H9 (cell line): ENCODE measurements around the gene GRWD1. TPM values are rescaled to one million over a fixed set of nuclear protein-coding genes. Genes with fewer than 3 reads are reported as not detected.

Experiments
- DNase-seq: peaks from one replicate; pipeline ENCODE4 v3.0.0-alpha.2; 2017
- H2AFZ ChIP-seq: one replicate; pipeline ENCODE4 v1.6.1; 2013; ENCODE audit warnings: mild to moderate bottlenecking, low read length, control low read depth, moderate library complexity
- H2AK5ac ChIP-seq: 2 replicates; pipeline ENCODE4 v1.6.1; 2013; ENCODE audit warnings: low read length, control low read depth, mixed read lengths; ENCODE audit not compliant: insufficient read length
- H2BK120ac ChIP-seq: one replicate; pipeline ENCODE4 v1.6.1; 2013; ENCODE audit warnings: low read depth, mild to moderate bottlenecking, low read length, control low read depth, inconsistent platforms; ENCODE audit not compliant: poor library complexity, severe bottlenecking
- H2BK12ac ChIP-seq: 2 replicates; pipeline ENCODE4 v1.6.1; 2013; ENCODE audit warnings: low read length, control low read depth, mixed read lengths, low read depth; ENCODE audit not compliant: insufficient read length
- H2BK15ac ChIP-seq: 2 replicates; pipeline ENCODE4 v1.6.1; 2013; ENCODE audit warnings: low read depth, low read length, control low read depth
- H2BK20ac ChIP-seq: one replicate; pipeline ENCODE4 v1.6.1; 2013; ENCODE audit warnings: low read depth, mild to moderate bottlenecking, low read length, control low read depth, inconsistent platforms; ENCODE audit not compliant: poor library complexity, severe bottlenecking
- H2BK5ac ChIP-seq: 2 replicates; pipeline ENCODE4 v1.6.1; 2013; ENCODE audit warnings: low read length, control low read depth, mixed read lengths; ENCODE audit not compliant: insufficient read length
- H3K14ac ChIP-seq: 2 replicates; pipeline ENCODE4 v1.6.1; 2013; ENCODE audit warnings: low read length, control low read depth; ENCODE audit not compliant: insufficient read depth
- H3K18ac ChIP-seq: 2 replicates; pipeline ENCODE4 v1.6.1; 2013; ENCODE audit warnings: low read depth, mild to moderate bottlenecking, mixed read lengths, low read length, control low read depth; ENCODE audit not compliant: insufficient read length
- H3K23ac ChIP-seq: 2 replicates; pipeline ENCODE4 v1.6.1; 2013; ENCODE audit warnings: low read length, control low read depth, mixed read lengths, low read depth; ENCODE audit not compliant: insufficient read length
- H3K23me2 ChIP-seq: 2 replicates; pipeline ENCODE4 v1.6.1; 2013; ENCODE audit warnings: low read depth, mild to moderate bottlenecking, mixed read lengths, low read length, control low read depth; ENCODE audit not compliant: insufficient read length, poor library complexity, severe bottlenecking
- H3K27ac ChIP-seq: 2 replicates; pipeline ENCODE4 v1.5.1; 2013; ENCODE audit warnings: low read length, control low read depth, mixed read lengths, low read depth; ENCODE audit not compliant: insufficient read length
- H3K27me3 ChIP-seq: 2 replicates; pipeline ENCODE4 v1.6.1; 2013; ENCODE audit warnings: low read length, control low read depth, inconsistent platforms; ENCODE audit not compliant: insufficient read depth
- H3K4ac ChIP-seq: 2 replicates; pipeline ENCODE4 v1.6.1; 2013; ENCODE audit warnings: low read depth, mild to moderate bottlenecking, control low read depth, inconsistent platforms, low read length, moderate library complexity
- H3K4me1 ChIP-seq: 2 replicates; pipeline ENCODE4 v1.6.1; 2013; ENCODE audit warnings: low read length, control low read depth, inconsistent platforms; ENCODE audit not compliant: insufficient read depth
- H3K4me2 ChIP-seq: 2 replicates; pipeline ENCODE4 v1.6.1; 2013; ENCODE audit warnings: low read length, control low read depth, mixed read lengths; ENCODE audit not compliant: insufficient read length, insufficient read depth
- H3K56ac ChIP-seq: 2 replicates; pipeline ENCODE4 v1.6.1; 2013; ENCODE audit warnings: low read depth, mild to moderate bottlenecking, mixed read lengths, low read length, control low read depth; ENCODE audit not compliant: insufficient read length
- H3K79me1 ChIP-seq: 2 replicates; pipeline ENCODE4 v1.6.1; 2013; ENCODE audit warnings: low read depth, mild to moderate bottlenecking, moderate library complexity, low read length, control low read depth, inconsistent platforms; ENCODE audit not compliant: insufficient read depth, poor library complexity, severe bottlenecking
- H3K79me2 ChIP-seq: 2 replicates; pipeline ENCODE4 v1.6.1; 2013; ENCODE audit warnings: low read length, control low read depth, inconsistent platforms; ENCODE audit not compliant: insufficient read depth
- H3K9ac ChIP-seq: 2 replicates; pipeline ENCODE4 v1.6.1; 2013; ENCODE audit warnings: low read length, control low read depth, mixed read lengths; ENCODE audit not compliant: insufficient read length; ENCODE audit errors: extremely low read depth
- H3K9me3 ChIP-seq: one replicate; pipeline ENCODE4 v1.6.1; 2013; ENCODE audit warnings: low read depth, low read length, inconsistent platforms; ENCODE audit not compliant: control insufficient read depth
- H3T11ph ChIP-seq: one replicate; pipeline ENCODE4 v1.6.1; 2013; ENCODE audit warnings: mild to moderate bottlenecking, low read length, control low read depth, inconsistent platforms
- H4K20me1 ChIP-seq: one replicate; pipeline ENCODE4 v1.6.1; 2013; ENCODE audit not compliant: control insufficient read depth, insufficient read length, insufficient read depth
- H4K5ac ChIP-seq: 2 replicates; pipeline ENCODE4 v1.6.1; 2013; ENCODE audit warnings: low read depth, mild to moderate bottlenecking, mixed read lengths, low read length, control low read depth; ENCODE audit not compliant: insufficient read length
- H4K8ac ChIP-seq: replicated peaks from 2 replicates; pipeline ENCODE4 v1.6.1; 2013; ENCODE audit warnings: low read length, control low read depth, mixed read lengths, low read depth; ENCODE audit not compliant: insufficient read length
- H4K91ac ChIP-seq: 2 replicates; pipeline ENCODE4 v1.6.1; 2013; ENCODE audit warnings: low read depth, mild to moderate bottlenecking, moderate library complexity, mixed read lengths, low read length, control low read depth; ENCODE audit not compliant: insufficient read length
- H3K27ac Mint-ChIP-seq, 3 experiments: 2 replicates in 2 of 3; 3 replicates in 1 of 3; pipeline ENCODE4 v1.8.0; 2020 to 2021; ENCODE audit warnings: mixed read lengths in 3 of 3, mild to moderate bottlenecking in 1 of 3, moderate library complexity in 1 of 3
- H3K27me3 Mint-ChIP-seq: 2 replicates; pipeline ENCODE4 v1.8.0; 2021; ENCODE audit warnings: low read depth, mild to moderate bottlenecking, moderate library complexity, mixed read lengths
- H3K36me3 Mint-ChIP-seq, 3 experiments: 2 replicates in 2 of 3; 3 replicates in 1 of 3; pipeline ENCODE4 v1.8.0; 2020 to 2021; ENCODE audit warnings: low read depth in 3 of 3, mixed read lengths in 3 of 3; ENCODE audit not compliant: insufficient read depth in 1 of 3
- H3K4me1 Mint-ChIP-seq, 2 experiments: 2 replicates each; pipeline ENCODE4 v1.8.0; 2020; ENCODE audit warnings: mixed read lengths in 2 of 2
- H3K4me3 Mint-ChIP-seq, 2 experiments: 2 replicates in 1 of 2; 3 replicates in 1 of 2; pipeline ENCODE4 v1.8.0; 2020 to 2021; ENCODE audit warnings: mild to moderate bottlenecking in 2 of 2, mixed read lengths in 2 of 2, moderate library complexity in 1 of 2
- H3K9me3 Mint-ChIP-seq, 2 experiments: 2 replicates in 1 of 2; 3 replicates in 1 of 2; pipeline ENCODE4 v1.8.0; 2020; ENCODE audit warnings: mild to moderate bottlenecking in 2 of 2, mixed read lengths in 2 of 2, moderate library complexity in 1 of 2
- WGBS: extraction: QIAGEN DNeasy Blood & Tissue Kit; methylation state at CpG from one replicate; pipeline ENCODE4 v1.1.7; 2013; ENCODE audit warnings: missing lambda C conversion rate, low lambda C conversion rate, mixed read lengths; ENCODE audit not compliant: insufficient read length; ENCODE audit errors: extremely low coverage; 5-methylcytosine and 5-hydroxymethylcytosine counted together
- total RNA-seq: library from RNA; stranded (reverse); gene quantifications from 2 replicates; pipeline ENCODE4 v1.2.1, GENCODE V29; 2021
- TF ChIP-seq, protein P1 (sequence below): fragments of 200-600 bp; sonication (generic); conservative IDR thresholded peaks from 3 replicates; pipeline ENCODE4 v1.8.0; 2021; ENCODE audit warnings: antibody characterized with exemption, mild to moderate bottlenecking

The GRWD1 gene
- total RNA-seq, 1 experiment from 2014 or later = 92.0 TPM

DNA sequence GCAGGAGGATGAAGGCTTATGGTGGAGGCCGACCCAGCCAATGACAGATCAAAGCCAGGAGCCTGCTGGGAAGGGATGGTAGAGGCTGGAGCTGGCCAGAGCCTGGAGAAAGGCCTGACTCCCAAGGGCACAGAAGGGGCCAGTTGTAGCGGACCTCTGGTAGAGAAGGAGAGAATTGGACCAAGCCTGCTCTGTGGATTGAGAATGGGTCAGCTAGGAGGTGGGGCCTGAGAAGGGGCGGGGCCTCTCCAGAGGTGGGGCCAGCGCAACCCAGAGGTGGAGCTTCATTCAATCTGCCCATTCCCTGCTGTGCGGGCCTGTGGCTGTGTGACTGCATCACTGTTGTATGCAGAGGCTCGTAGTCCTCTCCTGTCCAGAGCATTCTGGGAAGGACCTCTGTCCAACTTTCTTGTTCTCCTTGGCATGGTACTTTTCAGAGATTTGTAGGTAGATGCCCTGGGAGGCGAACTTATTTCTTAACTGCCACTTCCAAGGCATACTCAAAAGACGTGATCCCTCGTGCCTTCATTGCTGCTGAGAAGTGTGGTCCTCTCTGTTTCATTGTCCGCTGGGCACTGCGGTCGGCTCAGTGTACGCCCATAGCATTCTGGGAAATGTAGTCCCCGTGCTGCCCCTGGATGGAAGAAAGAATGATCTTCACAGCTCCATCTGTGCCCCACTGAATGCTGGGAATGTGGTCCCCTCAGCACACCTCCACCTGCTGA lies 45.6 kb upstream of the GRWD1 start:
- Mint-ChIP-seq H3K27me3 (peaks cover 30% of the 10 kb centered on the region), H3K4me1 (peaks cover 50 to 68% of the 10 kb centered on the region in 2 experiments), H3K4me3 (peak overlapping the region; percentile 64 to 77), H3K36me3 (no peaks in the 10 kb centered on the region; a peak in 1 of 7 replicates), H3K9me3 (no peaks in the 10 kb centered on the region; a peak in 1 of 5 replicates), H3K27ac (peak overlapping the region; percentile 99)
- Histone ChIP-seq H3K4me2 (peak overlapping the region; percentile 47), H2BK20ac (no peak overlapping the region), H3K18ac (peak overlapping the region; percentile 63), H4K91ac (no peak overlapping the region), H3K9ac (peak overlapping the region; percentile 5), H2BK12ac (no peak overlapping the region), H3K23me2 (peaks cover 15% of the 10 kb centered on the region), H3K14ac (peak overlapping the region; percentile 34; the same call in 1 of the 2 replicates), H3K79me1 (no peaks in the 10 kb centered on the region), H3K56ac (no peak overlapping the region), H2BK15ac (no peak overlapping the region), H4K5ac (no peak overlapping the region), H2BK120ac (no peak overlapping the region), H3K4ac (no peak overlapping the region; the same call in 1 of the 2 replicates), H3K27ac (peak overlapping the region; percentile 78), H3K79me2 (no peaks in the 10 kb centered on the region; the same call in 1 of the 2 replicates), H3K4me1 (peaks cover 8% of the 10 kb centered on the region; the same call in 1 of the 2 replicates), H4K8ac (no peak overlapping the region), H3K23ac (no peak overlapping the region), H2BK5ac (no peak overlapping the region), H3T11ph (no peak overlapping the region), H2AFZ (no peak overlapping the region), H3K9me3 (no peaks in the 10 kb centered on the region), H4K20me1 (no peaks in the 10 kb centered on the region), H3K27me3 (peaks cover 3% of the 10 kb centered on the region; the same call in 1 of the 2 replicates), H2AK5ac (no peak overlapping the region)
- TF ChIP-seq, protein P1, sequence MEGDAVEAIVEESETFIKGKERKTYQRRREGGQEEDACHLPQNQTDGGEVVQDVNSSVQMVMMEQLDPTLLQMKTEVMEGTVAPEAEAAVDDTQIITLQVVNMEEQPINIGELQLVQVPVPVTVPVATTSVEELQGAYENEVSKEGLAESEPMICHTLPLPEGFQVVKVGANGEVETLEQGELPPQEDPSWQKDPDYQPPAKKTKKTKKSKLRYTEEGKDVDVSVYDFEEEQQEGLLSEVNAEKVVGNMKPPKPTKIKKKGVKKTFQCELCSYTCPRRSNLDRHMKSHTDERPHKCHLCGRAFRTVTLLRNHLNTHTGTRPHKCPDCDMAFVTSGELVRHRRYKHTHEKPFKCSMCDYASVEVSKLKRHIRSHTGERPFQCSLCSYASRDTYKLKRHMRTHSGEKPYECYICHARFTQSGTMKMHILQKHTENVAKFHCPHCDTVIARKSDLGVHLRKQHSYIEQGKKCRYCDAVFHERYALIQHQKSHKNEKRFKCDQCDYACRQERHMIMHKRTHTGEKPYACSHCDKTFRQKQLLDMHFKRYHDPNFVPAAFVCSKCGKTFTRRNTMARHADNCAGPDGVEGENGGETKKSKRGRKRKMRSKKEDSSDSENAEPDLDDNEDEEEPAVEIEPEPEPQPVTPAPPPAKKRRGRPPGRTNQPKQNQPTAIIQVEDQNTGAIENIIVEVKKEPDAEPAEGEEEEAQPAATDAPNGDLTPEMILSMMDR = no peak
- DNase-seq = peak; percentile 98
- WGBS = no CpG with 5 or more reads among the region's 14 CpGs
